H1 (cell line): Measurements from ENCODE around the gene CCDC200.

Experiments
- BRCA1 ChIP-seq: IDR thresholded peaks from 2 replicates; pipeline ENCODE4 v1.6.1; 2012; ENCODE audit warnings: low read depth, low read length, improper control_type of control experiment
- CEBPB ChIP-seq: IDR thresholded peaks from 2 replicates; pipeline ENCODE4 v1.6.1; 2012; ENCODE audit warnings: low read depth, low read length
- CREB1 ChIP-seq: IDR thresholded peaks from 2 replicates; pipeline ENCODE4 v1.6.1; 2012; ENCODE audit warnings: inconsistent platforms
- CTCF ChIP-seq, 3 experiments: IDR thresholded peaks; 1 replicate in 2 of 3; 2 replicates in 1 of 3; pipeline versions ENCODE4 v1.5.1 to v1.6.1; 2011; ENCODE audit warnings: low read length in 3 of 3, mild to moderate bottlenecking in 3 of 3, inconsistent platforms in 2 of 3, low read depth in 1 of 3, moderate library complexity in 1 of 3; ENCODE audit not compliant: insufficient read depth in 1 of 3; ENCODE audit errors: control extremely low read depth in 1 of 3
- GABPA ChIP-seq: IDR thresholded peaks from 2 replicates; pipeline ENCODE4 v1.6.1; 2011; ENCODE audit warnings: mild to moderate bottlenecking, low read length, moderate library complexity, borderline replicate concordance; ENCODE audit not compliant: insufficient read depth
- POLR2A ChIP-seq, 2 experiments: IDR thresholded peaks; 1 replicate in 1 of 2; 2 replicates in 1 of 2; pipeline ENCODE4 v1.6.1; 2011; ENCODE audit warnings: low read depth in 2 of 2, low read length in 2 of 2, mild to moderate bottlenecking in 2 of 2; ENCODE audit errors: control extremely low read depth in 1 of 2
- POLR2AphosphoS5 ChIP-seq: IDR thresholded peaks from 2 replicates; pipeline ENCODE4 v1.6.1; 2011; ENCODE audit warnings: low read depth, low read length
- POU5F1 ChIP-seq: IDR thresholded peaks from 2 replicates; pipeline ENCODE4 v1.6.1; 2011; ENCODE audit warnings: low read depth, mild to moderate bottlenecking, low read length, moderate library complexity
- SP1 ChIP-seq: IDR thresholded peaks from 2 replicates; pipeline ENCODE4 v1.6.1; 2011; ENCODE audit warnings: low read depth, low read length
- TAF7 ChIP-seq: optimal IDR thresholded peaks from 2 replicates; pipeline ENCODE3; 2011; ENCODE audit warnings: low read depth, mild to moderate bottlenecking, inconsistent platforms, low read length, moderate library complexity, borderline replicate concordance
- TCF12 ChIP-seq: IDR thresholded peaks from 2 replicates; pipeline ENCODE4 v1.6.1; 2011; ENCODE audit warnings: low read depth, mild to moderate bottlenecking, low read length

- TF ChIP-seq CTCF (IDR thresholded peaks at IDR 0.05; ENCODE audit: control extremely low read depth in 1 of 3, insufficient read depth in 1 of 3, low read depth in 1 of 3, low read length in 3 of 3), result no peak
- TF ChIP-seq TCF12, result no peak
- TF ChIP-seq TAF7, result no peak
- no peak for TF ChIP-seq POLR2A (IDR thresholded peaks at IDR 0.05; ENCODE audit: control extremely low read depth in 1 of 2, low read depth in 2 of 2, low read length in 2 of 2)
- no peak for TF ChIP-seq SP1
- no peak for TF ChIP-seq BRCA1
- no peak for TF ChIP-seq CREB1
- no peak for TF ChIP-seq GABPA
- TF ChIP-seq POU5F1, result no peak
- TF ChIP-seq POLR2AphosphoS5, result no peak
- TF ChIP-seq CEBPB, result no peak
Observed at GRCh38 chr17:43211123-43211479, 17.3 kb downstream of the CCDC200 start.
